Liver (tissue), 9 donors: ENCODE data around the gene DUSP3. TPM values are rescaled to one million over a fixed set of nuclear protein-coding genes. Genes with fewer than 3 reads are reported as not detected.

Source experiments
- DNase-seq: peaks from one replicate; pipeline ENCODE4 v3.0.0-alpha.2; 2017; ENCODE audit warnings: low spot score
- H3K27ac ChIP-seq, 2 donors: one replicate each; pipeline ENCODE4 v1.7.0; 2013; ENCODE audit warnings: inconsistent platforms in 2 of 2, low read length in 2 of 2, control low read depth in 1 of 2, low read depth in 1 of 2, mild to moderate bottlenecking in 1 of 2
- H3K27me3 ChIP-seq, 4 donors: one replicate each; pipeline versions ENCODE4 v1.6.1 to v1.7.0; 2013; ENCODE audit warnings: low read length in 3 of 4, inconsistent platforms in 1 of 4, mild to moderate bottlenecking in 1 of 4, moderate library complexity in 1 of 4; ENCODE audit not compliant: control insufficient read depth in 4 of 4, insufficient read depth in 4 of 4
- H3K36me3 ChIP-seq, 4 donors: one replicate each; pipeline versions ENCODE4 v1.6.1 to v1.7.0; 2013; ENCODE audit warnings: low read length in 3 of 4, mild to moderate bottlenecking in 3 of 4, low read depth in 1 of 4, moderate library complexity in 1 of 4; ENCODE audit not compliant: control insufficient read depth in 4 of 4, insufficient read depth in 3 of 4
- H3K4me1 ChIP-seq, 4 donors: one replicate each; pipeline versions ENCODE4 v1.6.1 to v1.7.0; 2013; ENCODE audit warnings: low read length in 3 of 4, mild to moderate bottlenecking in 3 of 4, moderate library complexity in 1 of 4; ENCODE audit not compliant: control insufficient read depth in 4 of 4, insufficient read depth in 4 of 4
- H3K4me3 ChIP-seq, 3 donors: one replicate each; pipeline versions ENCODE4 v1.6.1 to v1.7.0; 2013; ENCODE audit warnings: low read length in 3 of 3, control low read depth in 1 of 3, low read depth in 1 of 3, mild to moderate bottlenecking in 1 of 3
- H3K9ac ChIP-seq, 2 donors: one replicate each; pipeline ENCODE4 v1.7.0; 2013; ENCODE audit warnings: low read length in 2 of 2, mild to moderate bottlenecking in 2 of 2, moderate library complexity in 2 of 2, control low read depth in 1 of 2, low read depth in 1 of 2
- H3K9me3 ChIP-seq, 4 donors: one replicate each; pipeline versions ENCODE4 v1.6.1 to v1.7.0; 2013; ENCODE audit warnings: low read length in 3 of 4; ENCODE audit not compliant: control insufficient read depth in 4 of 4
- FOXA1 ChIP-seq: IDR thresholded peaks from 2 replicates; pipeline ENCODE4 v1.6.1; 2016; ENCODE audit warnings: antibody characterized with exemption
- FOXA2 ChIP-seq: IDR thresholded peaks from 2 replicates; pipeline ENCODE4 v1.6.1; 2016; ENCODE audit warnings: antibody characterized with exemption
- GABPA ChIP-seq, 2 donors: IDR thresholded peaks in 1 of 2; conservative IDR thresholded peaks in 1 of 2; 2 replicates each; pipeline ENCODE4 v1.6.1; 2016; ENCODE audit warnings: antibody characterized with exemption in 2 of 2, mild to moderate bottlenecking in 1 of 2, moderate library complexity in 1 of 2
- HNF4A ChIP-seq, 2 donors: conservative IDR thresholded peaks; 2 replicates each; pipeline ENCODE4 v1.6.1; 2016; ENCODE audit warnings: antibody characterized with exemption in 2 of 2, mild to moderate bottlenecking in 2 of 2
- HNF4G ChIP-seq: IDR thresholded peaks from 2 replicates; pipeline ENCODE4 v1.6.1; 2016; ENCODE audit warnings: antibody characterized with exemption
- JUND ChIP-seq, 2 donors: IDR thresholded peaks; 2 replicates each; pipeline ENCODE4 v1.6.1; 2016; ENCODE audit warnings: antibody characterized with exemption in 2 of 2
- NR2F2 ChIP-seq: IDR thresholded peaks from 2 replicates; pipeline ENCODE4 v1.6.1; 2016; ENCODE audit warnings: antibody characterized with exemption
- RAD21 ChIP-seq, 2 donors: IDR thresholded peaks; 2 replicates each; pipeline ENCODE4 v1.6.1; 2016; ENCODE audit warnings: antibody characterized with exemption in 2 of 2, mild to moderate bottlenecking in 2 of 2
- RXRA ChIP-seq, 2 donors: IDR thresholded peaks; 2 replicates each; pipeline ENCODE4 v1.6.1; 2017 to 2018; ENCODE audit warnings: antibody characterized with exemption in 2 of 2, mild to moderate bottlenecking in 1 of 2
- SP1 ChIP-seq: IDR thresholded peaks from 2 replicates; pipeline ENCODE4 v1.6.1; 2018; ENCODE audit warnings: antibody characterized with exemption, mild to moderate bottlenecking
- TAF1 ChIP-seq: conservative IDR thresholded peaks from 2 replicates; pipeline ENCODE4 v1.6.1; 2016; ENCODE audit warnings: antibody characterized with exemption, mild to moderate bottlenecking
- WGBS: extraction: QIAGEN DNeasy Blood & Tissue Kit; methylation state at CpG from one replicate; pipeline ENCODE4 v1.1.7; 2013; 5-methylcytosine and 5-hydroxymethylcytosine counted together
- polyA plus RNA-seq, 2 donors: library from polyadenylated mRNA; stranded (reverse) in 1 of 2; unstranded in 1 of 2; fragments of 200-250 nt in 1 of 2; fragments of >200 nt in 1 of 2; fragmentation: Nextera tagmentation in 1 of 2; extraction: Ambion mirVana in 1 of 2; gene quantifications; one replicate each; pipeline versions ENCODE4 v1.2.1 to v1.2.3, GENCODE V29; 2013 to 2015
- total RNA-seq, 2 donors: library from RNA; depleted of rRNA; stranded (reverse); fragments of >200 nt; gene quantifications; one replicate each; pipeline ENCODE4 v1.2.3, GENCODE V29; 2014
- TF ChIP-seq, protein P1 (sequence below): IDR thresholded peaks from 2 replicates; pipeline ENCODE4 v1.6.1; 2016; ENCODE audit warnings: antibody characterized with exemption
- TF ChIP-seq, protein P2 (sequence below): IDR thresholded peaks from 2 replicates; pipeline ENCODE4 v1.6.1; 2016; ENCODE audit warnings: antibody characterized with exemption
- TF ChIP-seq, protein P3 (sequence below): fragments of 150-350 bp; IDR thresholded peaks from 2 replicates; pipeline ENCODE4 v1.5.1; 2017; ENCODE audit warnings: improper control_type of control experiment, low read depth, low read length; ENCODE audit not compliant: missing input control
- donor health status: healthy.
- donor health status: healthy.
- donor health status: healthy.
- donor health status: healthy.
- donor health status: healthy.

The DUSP3 gene
- total and polyA plus RNA-seq, 4 donors = 30.4 to 104 (median 60.8) TPM

DNA sequence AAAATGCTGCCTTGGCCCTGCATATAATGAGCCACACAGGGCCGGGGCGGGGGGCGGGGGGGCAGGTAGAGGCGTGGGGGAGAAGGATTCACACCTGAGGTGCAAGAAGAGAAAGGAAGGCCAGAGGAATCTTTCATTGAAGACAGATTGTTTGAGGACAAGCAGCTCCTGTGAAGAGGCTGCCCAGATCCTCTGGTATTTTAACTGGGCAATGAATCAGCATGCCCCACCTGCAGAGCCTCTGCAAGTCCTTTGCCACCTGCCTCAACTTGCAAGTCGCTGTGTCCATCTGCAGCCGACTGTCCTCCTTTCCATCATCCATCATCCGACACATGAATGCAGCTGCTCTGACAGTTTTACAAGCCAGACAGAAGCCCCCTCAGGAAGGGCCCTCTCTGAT lies 18.9 kb downstream of the DUSP3 start:
- Histone ChIP-seq H3K27ac (no peak overlapping the region), H3K4me1 (peaks cover 3 to 9% (median 5%) of the 10 kb centered on the region in 4 donors), H3K27me3 (peaks cover 0 to 7% (median 2%) of the 10 kb centered on the region in 4 donors), H3K9ac (no peak overlapping the region), H3K4me3 (no peak overlapping the region), H3K9me3 (no peaks in the 10 kb centered on the region), H3K36me3 (peaks cover 0 to 1% (median 0%) of the 10 kb centered on the region in 4 donors)
- no peak for DNase-seq
- TF ChIP-seq NR2F2 (no peak), FOXA1 (no peak), HNF4G (no peak)
- TF ChIP-seq, protein P1, sequence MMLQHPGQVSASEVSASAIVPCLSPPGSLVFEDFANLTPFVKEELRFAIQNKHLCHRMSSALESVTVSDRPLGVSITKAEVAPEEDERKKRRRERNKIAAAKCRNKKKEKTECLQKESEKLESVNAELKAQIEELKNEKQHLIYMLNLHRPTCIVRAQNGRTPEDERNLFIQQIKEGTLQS = no peak
- WGBS = 43% methylated on average over 7 of the region's 7 CpGs

DNA sequence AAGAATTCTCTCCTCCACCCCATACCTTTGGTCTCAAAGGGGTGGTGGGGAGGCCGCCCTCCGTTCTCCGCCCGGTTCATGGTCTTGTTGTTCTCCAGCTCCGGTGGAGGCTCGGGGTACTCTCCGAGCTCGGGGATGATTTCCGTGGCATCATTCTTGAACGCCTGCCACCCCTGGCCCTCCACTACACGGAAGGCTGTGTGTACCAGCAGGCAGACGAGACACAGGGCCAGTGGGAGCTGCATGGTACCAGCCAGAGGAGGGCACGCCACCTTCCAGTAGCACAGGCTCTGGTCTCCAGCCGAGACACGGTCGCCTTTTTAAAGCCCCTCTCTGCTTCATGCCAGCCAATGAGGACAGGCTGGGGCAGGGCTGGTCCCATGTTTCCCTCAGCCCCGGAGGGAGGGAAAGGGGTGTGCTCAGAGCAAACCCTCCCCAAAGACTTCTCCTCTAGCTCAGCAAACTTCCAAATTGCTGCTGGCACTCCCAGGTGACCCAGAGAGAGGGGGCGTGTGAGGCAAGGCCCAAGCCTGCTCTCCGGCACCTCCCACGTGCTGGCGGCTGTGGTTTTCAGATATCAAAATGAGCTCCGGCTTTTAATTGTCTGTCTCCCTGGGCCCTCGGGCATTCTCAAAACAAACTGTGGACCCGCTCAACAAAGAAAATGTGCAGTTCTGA lies 20.1 kb downstream of the DUSP3 start, which contains the start of gene SOST:
Gene SOST (minus strand): TSS at position 295 of the 678 bp plus-strand sequence. CDS start 50 bp downstream, at position 245.
- no peak for DNase-seq
- H3K9ac ChIP-seq = no peak within 1 kb of the TSS
- H3K9me3 ChIP-seq = no peaks in the 10 kb centered on the region
- TF ChIP-seq SP1 (no peak), JUND (IDR thresholded peaks at IDR 0.05) (no peak), RXRA (IDR thresholded peaks at IDR 0.05) (no peak), HNF4A (conservative IDR thresholded peaks at IDR 0.05) (no peak), HNF4G (no peak), GABPA (IDR thresholded peaks at IDR 0.05 in 1 of 2, conservative IDR thresholded peaks at IDR 0.05 in 1 of 2) (no peak), FOXA2 (no peak), RAD21 (IDR thresholded peaks at IDR 0.05) (no peak), TAF1 (no peak)
- TF ChIP-seq, protein P1 = no peak
- TF ChIP-seq, protein P2, sequence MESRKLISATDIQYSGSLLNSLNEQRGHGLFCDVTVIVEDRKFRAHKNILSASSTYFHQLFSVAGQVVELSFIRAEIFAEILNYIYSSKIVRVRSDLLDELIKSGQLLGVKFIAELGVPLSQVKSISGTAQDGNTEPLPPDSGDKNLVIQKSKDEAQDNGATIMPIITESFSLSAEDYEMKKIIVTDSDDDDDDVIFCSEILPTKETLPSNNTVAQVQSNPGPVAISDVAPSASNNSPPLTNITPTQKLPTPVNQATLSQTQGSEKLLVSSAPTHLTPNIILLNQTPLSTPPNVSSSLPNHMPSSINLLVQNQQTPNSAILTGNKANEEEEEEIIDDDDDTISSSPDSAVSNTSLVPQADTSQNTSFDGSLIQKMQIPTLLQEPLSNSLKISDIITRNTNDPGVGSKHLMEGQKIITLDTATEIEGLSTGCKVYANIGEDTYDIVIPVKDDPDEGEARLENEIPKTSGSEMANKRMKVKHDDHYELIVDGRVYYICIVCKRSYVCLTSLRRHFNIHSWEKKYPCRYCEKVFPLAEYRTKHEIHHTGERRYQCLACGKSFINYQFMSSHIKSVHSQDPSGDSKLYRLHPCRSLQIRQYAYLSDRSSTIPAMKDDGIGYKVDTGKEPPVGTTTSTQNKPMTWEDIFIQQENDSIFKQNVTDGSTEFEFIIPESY = no peak
- TF ChIP-seq, protein P3, sequence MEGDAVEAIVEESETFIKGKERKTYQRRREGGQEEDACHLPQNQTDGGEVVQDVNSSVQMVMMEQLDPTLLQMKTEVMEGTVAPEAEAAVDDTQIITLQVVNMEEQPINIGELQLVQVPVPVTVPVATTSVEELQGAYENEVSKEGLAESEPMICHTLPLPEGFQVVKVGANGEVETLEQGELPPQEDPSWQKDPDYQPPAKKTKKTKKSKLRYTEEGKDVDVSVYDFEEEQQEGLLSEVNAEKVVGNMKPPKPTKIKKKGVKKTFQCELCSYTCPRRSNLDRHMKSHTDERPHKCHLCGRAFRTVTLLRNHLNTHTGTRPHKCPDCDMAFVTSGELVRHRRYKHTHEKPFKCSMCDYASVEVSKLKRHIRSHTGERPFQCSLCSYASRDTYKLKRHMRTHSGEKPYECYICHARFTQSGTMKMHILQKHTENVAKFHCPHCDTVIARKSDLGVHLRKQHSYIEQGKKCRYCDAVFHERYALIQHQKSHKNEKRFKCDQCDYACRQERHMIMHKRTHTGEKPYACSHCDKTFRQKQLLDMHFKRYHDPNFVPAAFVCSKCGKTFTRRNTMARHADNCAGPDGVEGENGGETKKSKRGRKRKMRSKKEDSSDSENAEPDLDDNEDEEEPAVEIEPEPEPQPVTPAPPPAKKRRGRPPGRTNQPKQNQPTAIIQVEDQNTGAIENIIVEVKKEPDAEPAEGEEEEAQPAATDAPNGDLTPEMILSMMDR = no peak
- H3K36me3 ChIP-seq = no peaks in the 10 kb centered on the region
- H3K4me1 ChIP-seq = peaks cover 0 to 9% (median 5%) of the 10 kb centered on the region in 4 donors
- no peak within 1 kb of the TSS for H3K27ac ChIP-seq
- 86% methylated on average over 24 of the region's 24 CpGs for WGBS
- H3K4me3 ChIP-seq = no peak within 1 kb of the TSS
- H3K27me3 ChIP-seq = peaks cover 0 to 9% (median 4%) of the 10 kb centered on the region in 4 donors
